ENCODE results near the gene RASSF8. TPM values are rescaled to one million over a fixed set of nuclear protein-coding genes. Genes with fewer than 3 reads are reported as not detected.
A peak's percentile ranks its signal among the peaks of the same experiment; 100 is the strongest.

The RASSF8 gene
- total and polyA plus RNA-seq, 2 experiments from 2014 or later: 11.5 to 30.6 TPM

DNA sequence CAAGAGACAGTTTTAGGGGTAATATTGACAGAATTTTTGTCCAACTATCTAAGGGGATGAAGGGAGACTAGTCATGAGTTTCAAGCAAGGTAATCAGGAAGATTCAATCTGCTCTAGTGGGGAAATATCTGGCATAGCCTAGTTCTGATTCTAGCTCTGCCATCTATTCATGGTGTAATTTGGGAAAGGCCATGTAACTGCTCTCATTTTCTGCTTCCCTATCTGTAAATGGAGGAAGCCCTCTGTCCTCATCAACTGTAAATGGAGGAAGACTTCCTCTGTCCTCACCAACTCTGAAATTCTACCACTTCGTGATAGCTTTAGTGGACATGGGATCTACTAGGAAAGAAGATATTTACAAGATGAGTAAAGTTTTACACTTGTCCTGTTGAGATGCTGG, 128.5 kb downstream of the RASSF8 start (continued):
- TF ChIP-seq, protein P1, sequence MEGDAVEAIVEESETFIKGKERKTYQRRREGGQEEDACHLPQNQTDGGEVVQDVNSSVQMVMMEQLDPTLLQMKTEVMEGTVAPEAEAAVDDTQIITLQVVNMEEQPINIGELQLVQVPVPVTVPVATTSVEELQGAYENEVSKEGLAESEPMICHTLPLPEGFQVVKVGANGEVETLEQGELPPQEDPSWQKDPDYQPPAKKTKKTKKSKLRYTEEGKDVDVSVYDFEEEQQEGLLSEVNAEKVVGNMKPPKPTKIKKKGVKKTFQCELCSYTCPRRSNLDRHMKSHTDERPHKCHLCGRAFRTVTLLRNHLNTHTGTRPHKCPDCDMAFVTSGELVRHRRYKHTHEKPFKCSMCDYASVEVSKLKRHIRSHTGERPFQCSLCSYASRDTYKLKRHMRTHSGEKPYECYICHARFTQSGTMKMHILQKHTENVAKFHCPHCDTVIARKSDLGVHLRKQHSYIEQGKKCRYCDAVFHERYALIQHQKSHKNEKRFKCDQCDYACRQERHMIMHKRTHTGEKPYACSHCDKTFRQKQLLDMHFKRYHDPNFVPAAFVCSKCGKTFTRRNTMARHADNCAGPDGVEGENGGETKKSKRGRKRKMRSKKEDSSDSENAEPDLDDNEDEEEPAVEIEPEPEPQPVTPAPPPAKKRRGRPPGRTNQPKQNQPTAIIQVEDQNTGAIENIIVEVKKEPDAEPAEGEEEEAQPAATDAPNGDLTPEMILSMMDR (conservative IDR thresholded peaks at IDR 0.05; ENCODE audit: low read depth in 2 of 2): no peak
- TF ChIP-seq NANOG (IDR thresholded peaks at IDR 0.05; ENCODE audit: borderline replicate concordance) (no peak), ZNF114 (CRISPR knock-in tag; IDR thresholded peaks at IDR 0.05) (no peak), JUNB (IDR thresholded peaks at IDR 0.05; ENCODE audit: unreplicated experiment) (no peak), ZNF331 (CRISPR knock-in tag; IDR thresholded peaks at IDR 0.05; ENCODE audit: low read depth) (no peak), STAT1 (IDR thresholded peaks at IDR 0.05; ENCODE audit: unreplicated experiment) (no peak)
- TF ChIP-seq, protein P2, sequence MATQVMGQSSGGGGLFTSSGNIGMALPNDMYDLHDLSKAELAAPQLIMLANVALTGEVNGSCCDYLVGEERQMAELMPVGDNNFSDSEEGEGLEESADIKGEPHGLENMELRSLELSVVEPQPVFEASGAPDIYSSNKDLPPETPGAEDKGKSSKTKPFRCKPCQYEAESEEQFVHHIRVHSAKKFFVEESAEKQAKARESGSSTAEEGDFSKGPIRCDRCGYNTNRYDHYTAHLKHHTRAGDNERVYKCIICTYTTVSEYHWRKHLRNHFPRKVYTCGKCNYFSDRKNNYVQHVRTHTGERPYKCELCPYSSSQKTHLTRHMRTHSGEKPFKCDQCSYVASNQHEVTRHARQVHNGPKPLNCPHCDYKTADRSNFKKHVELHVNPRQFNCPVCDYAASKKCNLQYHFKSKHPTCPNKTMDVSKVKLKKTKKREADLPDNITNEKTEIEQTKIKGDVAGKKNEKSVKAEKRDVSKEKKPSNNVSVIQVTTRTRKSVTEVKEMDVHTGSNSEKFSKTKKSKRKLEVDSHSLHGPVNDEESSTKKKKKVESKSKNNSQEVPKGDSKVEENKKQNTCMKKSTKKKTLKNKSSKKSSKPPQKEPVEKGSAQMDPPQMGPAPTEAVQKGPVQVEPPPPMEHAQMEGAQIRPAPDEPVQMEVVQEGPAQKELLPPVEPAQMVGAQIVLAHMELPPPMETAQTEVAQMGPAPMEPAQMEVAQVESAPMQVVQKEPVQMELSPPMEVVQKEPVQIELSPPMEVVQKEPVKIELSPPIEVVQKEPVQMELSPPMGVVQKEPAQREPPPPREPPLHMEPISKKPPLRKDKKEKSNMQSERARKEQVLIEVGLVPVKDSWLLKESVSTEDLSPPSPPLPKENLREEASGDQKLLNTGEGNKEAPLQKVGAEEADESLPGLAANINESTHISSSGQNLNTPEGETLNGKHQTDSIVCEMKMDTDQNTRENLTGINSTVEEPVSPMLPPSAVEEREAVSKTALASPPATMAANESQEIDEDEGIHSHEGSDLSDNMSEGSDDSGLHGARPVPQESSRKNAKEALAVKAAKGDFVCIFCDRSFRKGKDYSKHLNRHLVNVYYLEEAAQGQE (IDR thresholded peaks at IDR 0.05; ENCODE audit: unreplicated experiment): no peak

- H3K4me1 ChIP-seq (ENCODE audit: insufficient read depth): peaks cover 6% of the 10 kb centered on the region; the same call in 1 of the 2 replicates
- peaks cover 10% of the 10 kb centered on the region; the same call in 2 of the 3 replicates for H3K4me1 Mint-ChIP-seq
- ATAC-seq: no peak
- no peak overlapping the region for H3K4me3 ChIP-seq
- no peaks in the 10 kb centered on the region for H3K79me2 ChIP-seq (replicated peaks; ENCODE audit: insufficient read depth)
- no peak overlapping the region for H3K4me3 Mint-ChIP-seq
- no peak overlapping the region for H3K4me2 ChIP-seq
- no peak overlapping the region for H3K27ac ChIP-seq (ENCODE audit: low read depth)
- H3K27me3 ChIP-seq (ENCODE audit: insufficient read depth): no peaks in the 10 kb centered on the region
- H3K27me3 Mint-ChIP-seq (ENCODE audit: insufficient read depth, low read depth, poor library complexity): peaks cover 3% of the 10 kb centered on the region
- H3K9me3 Mint-ChIP-seq: peaks cover 3% of the 10 kb centered on the region; the same call in 1 of the 3 replicates
- H3F3A ChIP-seq (replicated peaks; ENCODE audit: low read depth): no peaks in the 10 kb centered on the region
- no peaks in the 10 kb centered on the region for H3K36me3 ChIP-seq (ENCODE audit: insufficient read depth)
- no peaks in the 10 kb centered on the region for H4K20me1 ChIP-seq (replicated peaks; ENCODE audit: insufficient read depth)
- H3K36me3 Mint-ChIP-seq (ENCODE audit: low read depth): peaks cover 3% of the 10 kb centered on the region; the same call in 1 of the 3 replicates
- no peaks in the 10 kb centered on the region for H3K9me2 ChIP-seq (ENCODE audit: insufficient read depth)
- no peak overlapping the region for H2AFZ ChIP-seq
- no peak overlapping the region for H3K27ac Mint-ChIP-seq
- no peak for DNase-seq (ENCODE audit: low spot score)
- TF ChIP-seq ETS1 (IDR thresholded peaks at IDR 0.05) (no peak), CREB1 (CRISPR knock-in tag; IDR thresholded peaks at IDR 0.05; ENCODE audit: low read depth) (no peak), POLR2AphosphoS5 (IDR thresholded peaks at IDR 0.05; ENCODE audit: low read depth) (no peak), NANOG (IDR thresholded peaks at IDR 0.05; ENCODE audit: borderline replicate concordance) (no peak), JUNB (IDR thresholded peaks at IDR 0.05; ENCODE audit: unreplicated experiment) (no peak), EZH2 (IDR thresholded peaks at IDR 0.05; ENCODE audit: low read depth, unreplicated experiment) (no peak), ZNF331 (CRISPR knock-in tag; IDR thresholded peaks at IDR 0.05; ENCODE audit: low read depth) (no peak)
- TF ChIP-seq, protein P1 (conservative IDR thresholded peaks at IDR 0.05; ENCODE audit: low read depth in 2 of 2): peak in 1 of 2 experiments; percentile 16; a peak in 1 of 4 replicates
Measured at GRCh38 chr12:26088998-26089397, 130.5 kb downstream of the RASSF8 start.
